Activated CD4-positive, alpha-beta T cell treated with anti-CD3 and anti-CD28 coated beads for 24 hours (primary cell): ENCODE data around the gene ROBO1.

Source experiments
- DNase-seq, 2 donors: peaks; one replicate each; pipeline ENCODE4 v3.0.0-alpha.2; 2020; ENCODE audit warnings: low read depth in 2 of 2

ROBO1 gene

GRCh38 chr3:79016587-79017376, 751.0 kb downstream of the ROBO1 start:
- no peak for DNase-seq

GRCh38 chr3:79015854-79016253, 751.9 kb downstream of the ROBO1 start:
- DNase-seq: no peak

- DNase-seq: no peak
Observed at GRCh38 chr3:79012946-79013362, 754.8 kb downstream of the ROBO1 start.

GRCh38 chr3:79012530-79012913, 755.3 kb downstream of the ROBO1 start:
- no peak for DNase-seq

- no peak for DNase-seq
Observed at GRCh38 chr3:79011821-79012529, 755.8 kb downstream of the ROBO1 start.

GRCh38 chr3:79009861-79010260, 757.9 kb downstream of the ROBO1 start:
- no peak for DNase-seq

GRCh38 chr3:79006077-79006476, 761.7 kb downstream of the ROBO1 start:
- DNase-seq: no peak

- no peak for DNase-seq
Observed at GRCh38 chr3:79005084-79005483, 762.7 kb downstream of the ROBO1 start.

GRCh38 chr3:79003994-79004393, 763.8 kb downstream of the ROBO1 start:
- no peak for DNase-seq

GRCh38 chr3:79002465-79003372, 765.1 kb downstream of the ROBO1 start:
- DNase-seq: no peak

GRCh38 chr3:79001255-79001654, 766.5 kb downstream of the ROBO1 start:
- no peak for DNase-seq

- no peak for DNase-seq
Observed at GRCh38 chr3:78999139-78999538, 768.7 kb downstream of the ROBO1 start.

GRCh38 chr3:78995087-78995486, 772.7 kb downstream of the ROBO1 start:
- DNase-seq: no peak

GRCh38 chr3:78994174-78995027, 773.4 kb downstream of the ROBO1 start:
- no peak for DNase-seq

GRCh38 chr3:78993375-78993774, 774.4 kb downstream of the ROBO1 start:
- no peak for DNase-seq

- DNase-seq: no peak
Observed at GRCh38 chr3:78992830-78993229, 775.0 kb downstream of the ROBO1 start.

GRCh38 chr3:78992400-78992799, 775.4 kb downstream of the ROBO1 start:
- DNase-seq: no peak

- no peak for DNase-seq
Observed at GRCh38 chr3:78991656-78992055, 776.1 kb downstream of the ROBO1 start.

GRCh38 chr3:78990156-78990555, 777.6 kb downstream of the ROBO1 start:
- DNase-seq: no peak

- DNase-seq: no peak
Observed at GRCh38 chr3:78988324-78988723, 779.5 kb downstream of the ROBO1 start.

GRCh38 chr3:78986416-78987101, 781.2 kb downstream of the ROBO1 start:
- DNase-seq: no peak
